ENCODE data around the gene PAPPA2.

- TF ChIP-seq POLR2A (IDR thresholded peaks at IDR 0.05; ENCODE audit: low read length) (no peak), GATA1 (IDR thresholded peaks at IDR 0.05; ENCODE audit: low read depth, low read length) (no peak)
Observed at GRCh38 chr1:176575991-176576390, 113.0 kb downstream of the PAPPA2 start.
